SK-N-MC (cell line): ENCODE results near the gene MCOLN1.

Source experiments
- DNase-seq: peaks from one replicate; pipeline ENCODE4 v3.0.0-alpha.2; 2011; ENCODE audit warnings: low read depth, low spot score
- H3K27ac ChIP-seq: fragments of 200-600 bp; sonication (generic); 2 replicates; pipeline ENCODE4 v1.5.1; 2016; ENCODE audit warnings: mixed run types
- H3K36me3 ChIP-seq: fragments of 200-600 bp; sonication (generic); 2 replicates; pipeline ENCODE4 v1.6.1; 2017; ENCODE audit warnings: antibody characterized with exemption, low read length, mixed read lengths; ENCODE audit not compliant: insufficient read depth
- H3K4me3 ChIP-seq: fragments of 200-600 bp; sonication (generic); 2 replicates; pipeline ENCODE4 v1.5.1; 2016
- H3K9ac ChIP-seq: fragments of 200-600 bp; sonication (generic); 2 replicates; pipeline ENCODE4 v1.8.0; 2017; ENCODE audit warnings: mixed run types, mixed read lengths; ENCODE audit not compliant: insufficient read length
- H3K9me3 ChIP-seq: fragments of 200-600 bp; sonication (generic); 2 replicates; pipeline ENCODE4 v1.6.1; 2017; ENCODE audit warnings: low read depth, mild to moderate bottlenecking, antibody characterized with exemption, low read length, moderate library complexity, mixed read lengths
- EZH2 ChIP-seq: fragments of 200-600 bp; sonication (generic); IDR thresholded peaks from one replicate; pipeline ENCODE4 v1.6.1; 2017; ENCODE audit warnings: antibody characterized with exemption
- FOXP2 ChIP-seq: optimal IDR thresholded peaks from 2 replicates; pipeline ENCODE3; 2011; ENCODE audit warnings: mild to moderate bottlenecking, moderate library complexity; ENCODE audit not compliant: insufficient read depth; ENCODE audit errors: extremely low read length, control extremely low read depth
- POLR2AphosphoS5 ChIP-seq: IDR thresholded peaks from 2 replicates; pipeline ENCODE4 v1.6.1; 2012; ENCODE audit warnings: mild to moderate bottlenecking, low read depth, low read length, borderline replicate concordance

Gene MCOLN1

GRCh38 chr19:7550169-7550770, 27.8 kb downstream of the MCOLN1 start:
- Histone ChIP-seq H3K36me3 (no peaks in the 10 kb centered on the region), H3K9me3 (no peaks in the 10 kb centered on the region), H3K9ac (no peak overlapping the region), H3K27ac (no peak overlapping the region), H3K4me3 (no peak overlapping the region)
- no peak for TF ChIP-seq EZH2
- no peak for DNase-seq

GRCh38 chr19:7550987-7551761, 28.8 kb downstream of the MCOLN1 start:
- Histone ChIP-seq H3K4me3 (no peak overlapping the region), H3K9me3 (no peaks in the 10 kb centered on the region), H3K36me3 (no peaks in the 10 kb centered on the region), H3K9ac (no peak overlapping the region), H3K27ac (no peak overlapping the region)
- TF ChIP-seq FOXP2, result no peak
- TF ChIP-seq POLR2AphosphoS5, result no peak
- no peak for TF ChIP-seq EZH2
- DNase-seq, result no peak

DNA sequence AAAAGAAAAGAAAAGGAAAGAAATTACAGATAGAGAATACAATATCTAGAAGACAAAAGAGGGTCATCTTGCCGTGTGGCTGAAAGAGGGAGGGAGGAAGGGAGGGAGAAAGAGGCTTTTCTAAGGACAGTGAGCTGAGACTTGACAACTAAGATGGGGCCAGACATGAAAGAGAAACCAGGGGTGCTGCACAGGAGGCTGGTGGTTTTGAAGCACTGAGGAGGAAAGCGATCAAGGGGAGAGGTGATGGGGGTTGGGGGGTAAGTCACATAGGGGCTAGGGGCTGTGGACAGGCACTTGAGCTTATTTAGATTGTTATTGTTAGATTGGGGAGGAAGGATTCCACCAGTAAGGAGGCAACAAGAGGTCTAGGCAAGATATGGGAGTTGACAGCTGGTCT, 30.4 kb downstream of the MCOLN1 start:
- Histone ChIP-seq H3K9me3 (no peaks in the 10 kb centered on the region), H3K4me3 (no peak overlapping the region), H3K9ac (no peak overlapping the region), H3K36me3 (no peaks in the 10 kb centered on the region; the same call in 1 of the 2 replicates), H3K27ac (no peak overlapping the region)
- DNase-seq, result no peak
- TF ChIP-seq POLR2AphosphoS5 (no peak), FOXP2 (no peak), EZH2 (no peak)

- H3K36me3 ChIP-seq, result no peaks in the 10 kb centered on the region; the same call in 1 of the 2 replicates
- no peaks in the 10 kb centered on the region for H3K9me3 ChIP-seq
- DNase-seq, result no peak
- H3K4me3 ChIP-seq, result no peak overlapping the region
- no peak overlapping the region for H3K27ac ChIP-seq
- TF ChIP-seq FOXP2, result no peak
- no peak for TF ChIP-seq EZH2
- no peak for TF ChIP-seq POLR2AphosphoS5
- no peak overlapping the region for H3K9ac ChIP-seq
Observed at GRCh38 chr19:7554565-7554964, 32.1 kb downstream of the MCOLN1 start.

- Histone ChIP-seq H3K9me3 (no peaks in the 10 kb centered on the region), H3K27ac (no peak overlapping the region), H3K36me3 (no peaks in the 10 kb centered on the region; the same call in 1 of the 2 replicates), H3K9ac (no peak overlapping the region), H3K4me3 (no peak overlapping the region)
- TF ChIP-seq FOXP2, result no peak
- no peak for TF ChIP-seq POLR2AphosphoS5
- no peak for TF ChIP-seq EZH2
- no peak for DNase-seq
Observed at GRCh38 chr19:7554990-7555864, 32.8 kb downstream of the MCOLN1 start.

GRCh38 chr19:7556696-7557315, 34.4 kb downstream of the MCOLN1 start:
- Histone ChIP-seq H3K36me3 (no peaks in the 10 kb centered on the region; the same call in 1 of the 2 replicates), H3K9ac (no peak overlapping the region), H3K4me3 (no peak overlapping the region), H3K9me3 (no peaks in the 10 kb centered on the region), H3K27ac (no peak overlapping the region)
- no peak for DNase-seq
- no peak for TF ChIP-seq EZH2
- no peak for TF ChIP-seq POLR2AphosphoS5
- no peak for TF ChIP-seq FOXP2

- DNase-seq, result no peak
- no peak overlapping the region for H3K27ac ChIP-seq
- no peak overlapping the region for H3K9ac ChIP-seq
- H3K4me3 ChIP-seq, result no peak overlapping the region
- H3K9me3 ChIP-seq, result no peaks in the 10 kb centered on the region
- no peaks in the 10 kb centered on the region; the same call in 1 of the 2 replicates for H3K36me3 ChIP-seq
- TF ChIP-seq EZH2 (no peak), FOXP2 (no peak), POLR2AphosphoS5 (no peak)
Observed at GRCh38 chr19:7558667-7559066, 36.2 kb downstream of the MCOLN1 start.

DNA sequence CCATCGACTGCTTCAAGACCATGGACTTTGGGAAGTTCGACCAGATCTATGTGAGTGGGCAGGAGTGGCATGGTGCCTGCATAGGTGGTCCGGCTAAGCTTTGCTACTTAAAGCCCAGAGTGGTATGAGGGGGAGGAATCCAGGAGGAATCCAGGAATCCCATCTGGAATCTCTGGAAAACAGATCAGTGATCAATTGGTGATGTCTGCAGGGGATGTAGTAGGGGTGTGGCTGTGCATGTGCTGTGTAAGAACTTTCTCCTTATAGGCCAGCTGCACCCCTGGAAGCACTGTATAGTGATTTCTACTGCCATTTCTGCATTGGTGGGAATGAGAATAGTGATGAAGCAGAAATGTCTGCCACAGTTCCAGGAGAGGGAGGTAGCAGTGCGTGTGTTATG, 36.7 kb downstream of the MCOLN1 start:
- no peak for DNase-seq
- TF ChIP-seq FOXP2 (no peak), EZH2 (no peak), POLR2AphosphoS5 (no peak)
- Histone ChIP-seq H3K4me3 (no peak overlapping the region), H3K9ac (no peak overlapping the region), H3K9me3 (no peaks in the 10 kb centered on the region), H3K36me3 (no peaks in the 10 kb centered on the region; the same call in 1 of the 2 replicates), H3K27ac (no peak overlapping the region)
